HepG2 (cell line): ENCODE data around the gene PTPRF. TPM values are rescaled to one million over a fixed set of nuclear protein-coding genes. Genes with fewer than 3 reads are reported as not detected.

Experiments
- ATAC-seq: fragments of 200-7000 bp; cut with Tn5 transposase; 3 replicates; pipeline ENCODE4 v1.9.1; 2020; ENCODE audit warnings: mild to moderate bottlenecking, moderate library complexity
- BruUV-seq: library from RNA; stranded (reverse); fragments of 400-500 nt; replicated peaks from 2 replicates; lab custom pipeline; 2021; lab: Mats Ljungman, UMichigan
- CTCF ChIA-PET: fragments of 300-600 bp; formaldehyde crosslinking; extraction: SDS; loops from one replicate; lab custom pipeline; 2021; ENCODE audit warnings: low total read pairs, inconsistent platforms, low intra/inter-chr PET ratio; lab: Yijun Ruan, JAX
- POLR2A ChIA-PET: fragments of 350-600 bp; sonication (Branson Sonifier 250); formaldehyde crosslinking; loops from one replicate; lab custom pipeline; 2020; ENCODE audit warnings: antibody characterized with exemption, inconsistent platforms; lab: Yijun Ruan, JAX
- DNase-seq: peaks from one replicate; pipeline ENCODE4 v3.0.0-alpha.2; 2015; ENCODE audit warnings: low spot score
- FAIRE-seq: peaks from 3 replicates; lab custom pipeline; 2011; peaks lifted over from hg19 to GRCh38; lab: Jason Lieb, UNC
- H2AFZ ChIP-seq: one replicate; pipeline ENCODE4 v1.6.1; 2011; ENCODE audit warnings: low read length, inconsistent platforms
- H3K27ac ChIP-seq: fragments of 300-600 bp; 3 replicates; pipeline ENCODE4 v1.8.0; 2011; ENCODE audit warnings: mixed run types, mild to moderate bottlenecking, mixed read lengths, low read length, inconsistent platforms; ENCODE audit not compliant: insufficient read depth; ENCODE audit errors: extremely low read length
- H3K27me3 ChIP-seq, 2 experiments: fragments of 200-600 bp in 1 of 2; 2 replicates in 1 of 2; 3 replicates in 1 of 2; pipeline versions ENCODE4 v1.6.0 to v1.8.0; 2011; ENCODE audit warnings: low read length in 2 of 2, mild to moderate bottlenecking in 2 of 2, moderate library complexity in 2 of 2, inconsistent platforms in 1 of 2; ENCODE audit not compliant: insufficient read depth in 2 of 2, control insufficient read depth in 1 of 2
- H3K36me3 ChIP-seq, 2 experiments: fragments of 200-600 bp in 1 of 2; replicated peaks in 1 of 2; 2 replicates in 1 of 2; 3 replicates in 1 of 2; pipeline versions ENCODE4 v1.5.1 to v1.8.0; 2011; ENCODE audit warnings: low read length in 2 of 2, inconsistent platforms in 1 of 2; ENCODE audit not compliant: insufficient read depth in 2 of 2, control insufficient read depth in 1 of 2
- H3K4me1 ChIP-seq: 2 replicates; pipeline ENCODE4 v1.5.1; 2012; ENCODE audit warnings: low read length, inconsistent platforms; ENCODE audit not compliant: insufficient read depth
- H3K4me2 ChIP-seq: 2 replicates; pipeline ENCODE4 v1.6.0; 2011; ENCODE audit warnings: low read depth, low read length, inconsistent platforms
- H3K4me3 ChIP-seq, 3 experiments: fragments of 200-600 bp in 1 of 3; sonication (generic), shearing (Covaris generic) in 1 of 3; replicated peaks in 1 of 3; 2 replicates each; pipeline ENCODE4 v1.5.1; 2011 to 2016; ENCODE audit warnings: low read length in 3 of 3, inconsistent platforms in 2 of 3, low read depth in 2 of 3, mild to moderate bottlenecking in 2 of 3, control low read depth in 1 of 3, mixed read lengths in 1 of 3; ENCODE audit not compliant: insufficient read depth in 1 of 3
- H3K79me2 ChIP-seq: one replicate; pipeline ENCODE4 v1.6.1; 2011; ENCODE audit warnings: low read length, inconsistent platforms; ENCODE audit not compliant: insufficient read depth
- H3K9ac ChIP-seq: 2 replicates; pipeline ENCODE4 v1.6.0; 2011; ENCODE audit warnings: mild to moderate bottlenecking, low read depth, low read length, inconsistent platforms; ENCODE audit not compliant: insufficient read depth
- H3K9me3 ChIP-seq: 2 replicates; pipeline ENCODE4 v1.5.1; 2012; ENCODE audit warnings: mild to moderate bottlenecking, low read length
- H4K20me1 ChIP-seq: 2 replicates; pipeline ENCODE4 v1.6.0; 2011; ENCODE audit warnings: inconsistent platforms, mild to moderate bottlenecking, low read length, moderate library complexity; ENCODE audit not compliant: insufficient read depth
- AGO2 ChIP-seq: fragments of 200-400 bp; formaldehyde crosslinking; optimal IDR thresholded peaks from 2 replicates; pipeline ENCODE3; 2017; ENCODE audit warnings: mild to moderate bottlenecking, low read depth, low read length, moderate library complexity
- CBX5 ChIP-seq: sonication (generic); formaldehyde crosslinking; IDR thresholded peaks from 2 replicates; pipeline ENCODE4 v1.4.0; 2020; ENCODE audit warnings: missing genetic modification reagents, borderline replicate concordance
- DR1 ChIP-seq: sonication (generic); formaldehyde crosslinking; IDR thresholded peaks from 2 replicates; pipeline ENCODE4 v1.8.0; 2021; ENCODE audit warnings: mild to moderate bottlenecking, missing genetic modification reagents, inconsistent platforms
- KDM3A ChIP-seq: IDR thresholded peaks from 2 replicates; pipeline ENCODE4 v1.6.1; 2018; ENCODE audit warnings: low read depth, missing compliant biosample characterization
- SCMH1 ChIP-seq: sonication (generic); formaldehyde crosslinking; IDR thresholded peaks from 2 replicates; pipeline ENCODE4 v1.9.0; 2021; ENCODE audit warnings: missing genetic modification reagents, mild to moderate bottlenecking, borderline replicate concordance
- SRSF1 ChIP-seq: fragments of 200-400 bp; formaldehyde crosslinking; optimal IDR thresholded peaks from 2 replicates; pipeline ENCODE3; 2017; ENCODE audit warnings: mild to moderate bottlenecking, low read depth, low read length, moderate library complexity
- THRA ChIP-seq: sonication (generic); formaldehyde crosslinking; IDR thresholded peaks from 2 replicates; pipeline ENCODE4 v1.4.0; 2020; ENCODE audit warnings: missing genetic modification reagents, borderline replicate concordance
- TP53 ChIP-seq: sonication (generic); formaldehyde crosslinking; conservative IDR thresholded peaks from 2 replicates; pipeline ENCODE4 v1.4.0; 2020; ENCODE audit warnings: missing genetic modification reagents
- ZBTB4 ChIP-seq: sonication (generic); formaldehyde crosslinking; IDR thresholded peaks from 2 replicates; pipeline ENCODE4 v1.4.0; 2020; ENCODE audit warnings: missing genetic modification reagents, mild to moderate bottlenecking, borderline replicate concordance
- ZBTB49 ChIP-seq: sonication (generic); formaldehyde crosslinking; IDR thresholded peaks from 2 replicates; pipeline ENCODE4 v1.4.0; 2020; ENCODE audit warnings: missing genetic modification reagents, borderline replicate concordance
- ZFP82 ChIP-seq: sonication (generic); formaldehyde crosslinking; IDR thresholded peaks from 2 replicates; pipeline ENCODE4 v1.5.1; 2020; ENCODE audit warnings: mild to moderate bottlenecking, missing genetic modification reagents, borderline replicate concordance
- WGBS: methylation state at CpG from one replicate; pipeline ENCODE4 v1.1.6; 2017; ENCODE audit warnings: low lambda C conversion rate; 5-methylcytosine and 5-hydroxymethylcytosine counted together
- in situ Hi-C: cut with HindIII; loops from 2 replicates; pipeline ENCODE4 v1.10.0; 2017; ENCODE audit warnings: low pct_unique_long_range_greater_than_20kb; ENCODE audit not compliant: extremely low pct_ligation_motif_present
- intact Hi-C: fragments of 100-400 bp; cut with micrococcal nuclease; formaldehyde crosslinking; loops from one replicate; pipeline ENCODE4 v1.10.0; 2022; ENCODE audit not compliant: unreplicated experiment
- polyA plus RNA-seq, 8 experiments: library from polyadenylated mRNA; depleted of rRNA in 3 of 8; stranded (reverse) in 7 of 8; unstranded in 1 of 8; fragments of >200 nt; fragmentation: Illumina TruSeq in 4 of 8; extraction: Trizol in 4 of 8; gene quantifications; 2 replicates each; pipeline versions ENCODE4 v1.2.1 to v1.2.3, GENCODE V29; 2011 to 2016; ENCODE audit warnings: low read depth in 4 of 8, missing spikeins in 1 of 8, mixed read lengths in 1 of 8; ENCODE audit not compliant: insufficient read depth in 1 of 8
- total RNA-seq, 5 experiments: library from RNA; depleted of rRNA; stranded (reverse); fragments of >200 nt; fragmentation: Illumina TruSeq; extraction: Trizol; gene quantifications; 2 replicates each; pipeline ENCODE4 v1.2.3, GENCODE V29; 2016; ENCODE audit warnings: low read depth in 1 of 5

The PTPRF gene
- total and polyA plus RNA-seq, 2 of the 13 experiments (the other 11 are each of a cell fraction or from before 2014, with no cell fraction given) = 55.9 to 167 TPM

- BruUV-seq = no TSS peak
- Histone ChIP-seq H3K27ac (no peak overlapping the region), H3K4me2 (no peak overlapping the region), H4K20me1 (no peaks in the 10 kb centered on the region), H3K36me3 (peaks cover 29 to 47% of the 10 kb centered on the region in 2 experiments), H3K27me3 (no peaks in the 10 kb centered on the region), H3K4me1 (no peaks in the 10 kb centered on the region), H3K9me3 (no peaks in the 10 kb centered on the region), H3K9ac (no peak overlapping the region), H2AFZ (no peak overlapping the region), H3K79me2 (no peaks in the 10 kb centered on the region), H3K4me3 (no peak overlapping the region)
- TF ChIP-seq ZBTB49 (CRISPR knock-in tag) (no peak), SCMH1 (CRISPR knock-in tag) (no peak), DR1 (no peak), CBX5 (CRISPR knock-in tag) (no peak)
- WGBS = over 99% methylated on average over 26 of the region's 31 CpGs
- POLR2A ChIA-PET = no interaction called here
- CTCF ChIA-PET = no interaction called here
- ATAC-seq (no peak), FAIRE-seq (no peak), DNase-seq (no peak)
- in situ Hi-C loops = no loop called here
- intact Hi-C loops = no loop called here
Measured at GRCh38 chr1:43597721-43598120, 67.0 kb downstream of the PTPRF start.

GRCh38 chr1:43598622-43599021 is 67.9 kb downstream of the PTPRF start:
- no peaks in the 10 kb centered on the region for H3K9me3 ChIP-seq
- no peaks in the 10 kb centered on the region for H3K27me3 ChIP-seq
- H3K4me2 ChIP-seq = no peak overlapping the region
- no peak overlapping the region for H3K4me3 ChIP-seq
- no peak overlapping the region for H2AFZ ChIP-seq
- ChIA-PET CTCF (no interaction called here), POLR2A (no interaction called here)
- no peaks in the 10 kb centered on the region for H4K20me1 ChIP-seq
- no TSS peak for BruUV-seq
- no CpG with 5 or more reads among the region's 11 CpGs for WGBS
- TF ChIP-seq THRA (CRISPR knock-in tag) = no peak
- no peak for TF ChIP-seq ZFP82 (CRISPR knock-in tag)
- TF ChIP-seq TP53 (CRISPR knock-in tag) = no peak
- TF ChIP-seq AGO2 = peak; percentile 62
- TF ChIP-seq KDM3A = no peak
- no peak for TF ChIP-seq SRSF1
- TF ChIP-seq ZBTB4 (CRISPR knock-in tag) = no peak
- H3K27ac ChIP-seq = no peak overlapping the region
- intact Hi-C loops = no loop called here
- ATAC-seq (no peak), FAIRE-seq (no peak), DNase-seq (no peak)
- no peak overlapping the region for H3K9ac ChIP-seq
- peaks cover 24 to 42% of the 10 kb centered on the region in 2 experiments; a peak in 4 of 5 replicates for H3K36me3 ChIP-seq
- H3K79me2 ChIP-seq = no peaks in the 10 kb centered on the region
- H3K4me1 ChIP-seq = no peaks in the 10 kb centered on the region
- in situ Hi-C loops = no loop called here
